Measurements from ENCODE around the gene FAM25G.
"Not testable (repeated sequence)": the region's sequence is repeated elsewhere in the genome, so short reads cannot be mapped to it uniquely, and the experiment has no call there.

FAM25G gene

GRCh38 chr10:47467458-47467857 is 24.0 kb downstream of the FAM25G start:
- not testable (repeated sequence) for H3K4me3 ChIP-seq, H3K27ac ChIP-seq

GRCh38 chr10:47465216-47465917 is 26.1 kb downstream of the FAM25G start:
- peak overlapping the region in 2 of 21 experiments; percentile 35 to 59 for H3K27ac ChIP-seq
- H3K4me3 ChIP-seq = not testable (repeated sequence)

DNA sequence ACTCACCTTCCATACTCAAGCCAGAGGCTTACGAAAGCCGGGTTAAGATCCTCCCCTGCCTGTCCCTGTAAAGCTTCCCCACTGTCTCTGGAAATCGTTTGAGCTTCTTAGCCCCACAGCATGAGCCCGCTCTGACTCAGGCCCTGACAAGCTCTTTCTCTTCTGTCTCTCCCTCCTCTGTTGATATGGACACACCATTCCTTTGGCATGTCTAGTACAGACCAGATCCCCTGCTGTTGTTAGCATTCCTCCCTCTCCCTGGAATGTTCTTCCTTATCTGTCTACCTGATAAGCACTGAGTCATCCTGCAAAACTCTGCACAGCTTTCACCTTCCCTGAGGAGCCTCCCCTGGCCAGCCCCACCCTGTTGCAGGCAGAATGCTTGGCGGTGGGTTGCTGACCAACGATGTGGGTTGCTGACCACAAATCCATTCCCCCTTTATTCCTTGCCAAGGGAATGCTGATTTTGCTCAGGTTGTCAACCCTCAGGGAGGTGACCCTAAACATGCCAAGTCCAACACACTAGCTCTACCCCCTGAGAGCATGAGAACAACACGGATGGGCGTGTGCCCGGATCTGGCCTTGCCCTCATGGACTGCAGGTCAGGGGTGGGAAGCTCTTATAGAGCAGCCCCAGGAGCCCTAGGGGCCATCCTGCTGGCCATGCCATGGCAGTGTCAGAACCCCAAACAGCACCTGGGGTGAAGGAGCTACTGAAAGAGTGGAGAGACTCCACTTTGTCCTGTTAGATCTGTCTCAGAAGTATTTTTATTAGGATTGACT is 28.7 kb downstream of the FAM25G start:
- H3K4me3 ChIP-seq, H3K27ac ChIP-seq: not testable (repeated sequence)

DNA sequence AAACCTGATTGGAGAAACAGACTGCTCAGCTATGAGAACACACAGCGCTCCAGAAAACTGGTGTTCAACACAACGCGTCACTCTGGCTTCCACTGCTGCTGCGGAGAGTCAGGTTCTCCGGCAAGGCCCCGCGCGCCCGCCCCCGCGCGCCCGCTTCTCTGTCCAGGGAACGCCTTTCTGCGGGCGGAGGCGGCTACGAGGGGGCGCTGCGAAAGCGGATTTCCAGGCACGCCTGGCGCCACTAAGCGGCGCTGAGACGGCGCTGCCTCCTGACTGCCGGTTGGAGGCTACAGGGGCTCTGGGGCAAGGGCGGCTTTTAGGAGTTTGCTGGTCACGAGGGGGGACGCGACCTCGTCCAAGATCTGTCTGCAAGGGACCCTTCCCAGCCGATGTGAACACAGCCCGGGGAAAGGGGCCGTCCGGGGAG is 30.2 kb downstream of the FAM25G start:
- peak overlapping the region in 6 of 21 experiments; percentile 39 to 63 (median 46) for H3K27ac ChIP-seq
- H3K4me3 ChIP-seq = not testable (repeated sequence)

DNA sequence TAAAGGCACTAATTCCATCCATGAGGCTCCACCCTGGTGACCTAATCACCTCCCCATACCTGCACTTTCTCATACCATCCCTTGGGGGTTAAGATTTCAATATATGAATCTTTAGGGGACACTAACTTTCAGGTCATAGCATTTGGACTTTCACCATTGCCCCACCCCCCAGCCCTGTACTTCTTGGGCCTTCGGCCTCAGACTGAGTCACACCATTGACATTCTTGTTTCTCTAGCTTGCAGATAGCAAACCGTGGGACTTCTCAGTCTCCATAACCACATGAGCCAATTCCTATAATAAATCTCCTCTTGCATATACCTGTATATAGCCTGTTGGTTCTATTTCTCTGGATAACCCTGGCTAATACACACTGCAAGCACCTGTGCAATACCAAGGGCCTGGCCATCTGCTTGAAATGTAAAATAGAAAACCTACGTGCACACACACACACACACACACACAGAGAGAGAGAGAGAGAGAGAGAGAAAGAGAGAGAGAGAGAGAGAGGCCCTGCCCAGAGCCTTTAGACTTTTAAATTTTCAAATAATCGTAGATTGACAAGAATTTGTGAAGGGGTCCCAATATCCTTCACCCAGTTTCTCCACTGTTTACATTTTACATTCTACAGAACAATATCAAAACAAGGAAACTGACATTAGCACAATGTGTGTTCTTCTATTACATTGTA is 32.9 kb downstream of the FAM25G start:
- H3K4me3 ChIP-seq = no peak overlapping the region

GRCh38 chr10:47457826-47458225 is 33.7 kb downstream of the FAM25G start:
- no peak overlapping the region for H3K4me3 ChIP-seq
- H3K27ac ChIP-seq = no peak overlapping the region

More for the DNA sequence above, 32.9 kb downstream of the FAM25G start:
- H3K27ac ChIP-seq = no peak overlapping the region

GRCh38 chr10:47457528-47457820 is 34.0 kb downstream of the FAM25G start:
- no peak overlapping the region for H3K27ac ChIP-seq
- no peak overlapping the region for H3K4me3 ChIP-seq

DNA sequence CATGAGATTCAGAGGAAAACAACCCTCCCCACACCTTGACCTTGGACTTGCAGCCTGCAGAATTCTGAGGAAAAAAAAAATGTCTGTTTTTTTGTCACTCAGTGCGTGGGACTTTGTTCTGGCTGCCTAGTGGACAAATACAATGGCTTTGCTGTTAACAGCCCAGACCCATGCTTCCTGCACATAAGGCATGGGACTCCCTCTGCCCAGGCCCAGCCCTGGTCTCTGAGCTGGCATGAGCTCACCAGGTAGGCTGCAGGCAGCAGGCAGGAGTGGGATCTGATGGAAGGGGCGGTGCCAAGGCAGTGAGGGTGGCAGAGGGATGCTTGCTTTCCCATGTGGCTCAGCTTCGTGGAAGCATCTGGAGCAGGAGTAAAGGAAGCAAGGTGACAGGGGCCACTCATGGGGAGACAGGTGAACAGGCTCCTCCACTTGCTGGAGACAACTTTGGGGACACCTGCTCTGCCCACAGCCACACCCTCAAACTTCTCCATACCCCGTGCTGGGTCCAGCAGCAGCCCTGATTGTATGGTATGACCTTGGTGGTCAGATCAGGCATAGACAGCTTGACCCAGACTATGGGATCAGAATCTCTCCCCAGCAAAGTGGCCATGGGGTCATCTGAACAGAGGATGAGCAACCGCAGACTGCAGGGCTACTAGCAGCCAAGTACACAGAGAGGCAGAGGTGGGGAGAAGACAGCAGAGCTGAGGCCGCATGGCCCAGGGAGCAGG is 34.5 kb downstream of the FAM25G start:
- no peak overlapping the region for H3K4me3 ChIP-seq
- H3K27ac ChIP-seq = no peak overlapping the region

DNA sequence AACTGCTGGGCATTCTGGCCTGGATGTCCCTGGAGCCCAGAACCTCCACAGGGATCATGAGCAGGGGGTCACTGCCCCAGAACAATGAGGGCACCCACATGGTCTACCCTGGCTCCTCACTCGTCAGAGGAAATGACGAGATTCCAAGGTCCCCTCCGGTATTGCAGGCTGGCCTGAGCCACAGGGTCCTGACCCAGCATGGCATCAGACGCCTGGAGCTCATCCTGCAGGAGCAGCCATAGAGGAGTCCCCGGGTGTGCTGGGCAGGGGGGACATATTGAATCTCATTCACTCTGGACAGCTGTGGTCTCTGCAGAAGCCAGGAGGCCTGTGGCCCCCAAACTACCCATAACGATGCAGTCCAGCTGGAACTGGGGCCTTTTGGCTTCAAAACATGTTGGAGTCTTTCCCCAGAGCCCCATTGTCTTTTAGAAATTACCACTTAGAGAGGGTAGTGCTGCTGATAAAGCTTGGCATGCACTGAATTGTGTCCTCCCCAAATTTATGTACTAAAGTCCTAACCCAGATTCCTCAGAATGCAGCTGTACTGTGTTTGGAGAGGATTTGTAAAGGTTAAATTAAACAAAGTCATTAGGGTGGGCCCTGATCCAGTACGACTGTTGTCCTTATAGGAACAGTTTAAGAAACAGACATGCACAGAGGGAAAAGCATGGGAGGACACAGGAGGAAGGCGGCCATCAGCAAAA is 35.3 kb downstream of the FAM25G start:
- no peak overlapping the region for H3K27ac ChIP-seq
- no peak overlapping the region for H3K4me3 ChIP-seq

- not testable (repeated sequence) for H3K4me3 ChIP-seq, H3K27ac ChIP-seq
These were observed 36.0 kb downstream of the FAM25G start for GRCh38 chr10:47455350-47456078.

DNA sequence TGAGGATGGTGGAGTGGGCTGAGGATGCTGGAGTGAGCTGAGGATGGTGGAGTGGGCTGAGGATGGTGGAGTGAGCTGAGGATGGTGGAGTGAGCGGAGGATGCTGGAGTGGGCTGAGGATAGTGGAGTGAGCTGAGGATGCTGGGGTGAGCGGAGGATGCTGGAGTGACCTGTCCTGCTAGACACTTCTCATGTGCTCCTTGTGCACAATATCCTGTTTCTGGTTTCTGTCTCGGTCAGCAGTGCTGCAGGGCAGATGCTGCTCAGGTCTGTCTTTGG is 36.8 kb downstream of the FAM25G start:
- no peak overlapping the region for H3K27ac ChIP-seq
- no peak overlapping the region for H3K4me3 ChIP-seq

- no peak overlapping the region for H3K27ac ChIP-seq
- no peak overlapping the region for H3K4me3 ChIP-seq
These were observed 37.3 kb downstream of the FAM25G start for GRCh38 chr10:47454008-47454779.

GRCh38 chr10:47453141-47454007 is 38.1 kb downstream of the FAM25G start:
- H3K27ac ChIP-seq = no peak overlapping the region
- no peak overlapping the region for H3K4me3 ChIP-seq

GRCh38 chr10:47452495-47453140 is 38.9 kb downstream of the FAM25G start:
- H3K27ac ChIP-seq = no peak overlapping the region
- no peak overlapping the region for H3K4me3 ChIP-seq

- H3K27ac ChIP-seq = no peak overlapping the region
- H3K4me3 ChIP-seq = no peak overlapping the region
These were observed 39.5 kb downstream of the FAM25G start for GRCh38 chr10:47451998-47452494.

DNA sequence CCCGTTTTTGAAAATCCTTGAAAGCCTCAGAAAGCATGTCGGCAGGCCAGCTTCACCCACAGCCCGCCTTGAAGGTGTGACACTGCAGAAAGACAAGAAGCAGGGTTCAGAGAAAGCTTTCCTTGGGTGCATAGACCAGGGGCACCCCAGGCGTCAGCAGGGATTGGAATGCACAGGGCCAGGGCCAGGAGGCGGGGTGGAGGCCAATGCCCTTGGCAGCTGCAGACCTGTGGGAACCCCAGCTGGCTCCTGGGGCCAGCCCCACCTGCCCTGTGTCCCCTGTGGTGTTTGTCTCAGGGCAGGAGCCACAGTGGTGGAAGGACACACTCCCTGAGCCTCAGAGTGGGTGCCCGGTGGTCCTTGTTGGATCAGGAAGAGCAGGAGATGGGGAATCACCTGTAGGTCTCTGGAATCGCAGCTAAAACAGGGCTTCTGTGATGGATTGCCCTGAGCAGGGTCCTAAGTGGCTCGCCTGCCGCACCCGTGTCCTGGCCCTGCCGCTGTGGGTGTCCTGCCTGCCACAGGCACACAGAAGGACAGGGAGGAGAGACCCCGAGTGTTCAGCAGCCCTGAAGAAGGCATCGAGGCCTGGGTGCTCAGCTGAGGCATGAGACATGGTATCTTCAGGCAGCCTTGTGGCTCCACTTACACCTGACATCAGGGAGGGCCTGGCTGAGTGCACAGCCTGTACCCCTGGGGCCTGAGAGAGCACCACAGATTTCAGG is 40.1 kb downstream of the FAM25G start:
- H3K27ac ChIP-seq = no peak overlapping the region

More for the DNA sequence above, 40.1 kb downstream of the FAM25G start:
- H3K4me3 ChIP-seq = no peak overlapping the region

Data from skin epidermis (tissue), 12 donors.